ENCODE results near the gene TPSD1. TPM values are rescaled to one million over a fixed set of nuclear protein-coding genes. Genes with fewer than 3 reads are reported as not detected.

The TPSD1 gene
- total RNA-seq, 1 donor from 2014 or later: 0.51 TPM

DNA sequence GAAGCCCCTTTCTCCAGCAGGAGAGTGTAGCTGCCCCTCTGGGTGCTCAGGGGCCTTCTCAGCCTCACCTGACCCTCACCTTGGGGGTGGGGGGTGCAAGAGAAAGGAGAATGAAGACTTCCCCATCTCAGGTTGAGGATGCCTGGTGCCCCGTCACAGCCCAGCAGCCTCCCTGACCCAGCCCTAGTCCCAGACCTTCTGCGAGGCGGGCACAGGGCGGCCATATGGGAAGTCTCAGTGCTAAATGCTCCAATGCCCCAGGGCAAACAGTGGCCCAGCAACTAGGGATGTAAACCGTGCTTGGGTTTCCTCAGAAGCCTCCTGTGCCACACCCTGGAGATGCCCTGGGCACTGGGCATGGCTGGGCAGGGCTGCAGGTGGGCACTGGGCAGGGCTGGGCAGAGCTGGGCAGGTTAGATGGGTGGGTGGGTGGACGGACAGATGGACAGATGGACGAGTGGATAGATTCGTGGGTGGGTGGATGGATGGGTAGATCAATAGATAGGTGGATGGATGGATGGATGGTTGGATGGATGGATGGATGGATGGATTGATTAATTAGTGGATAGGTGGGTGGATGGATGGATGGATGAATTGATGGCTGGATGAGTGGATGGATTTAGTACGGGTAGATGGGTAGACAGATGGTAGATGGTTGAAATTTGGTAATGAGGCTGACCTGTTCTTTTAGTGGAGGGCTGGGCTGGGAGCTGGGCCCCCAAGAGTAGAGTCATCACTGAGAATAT is 16.8 kb downstream of the TPSD1 start:
- ATAC-seq (ENCODE audit: poor library complexity) (no peak), DNase-seq (no peak)
- intact Hi-C loops (cut with DNase I): no loop called here

DNA sequence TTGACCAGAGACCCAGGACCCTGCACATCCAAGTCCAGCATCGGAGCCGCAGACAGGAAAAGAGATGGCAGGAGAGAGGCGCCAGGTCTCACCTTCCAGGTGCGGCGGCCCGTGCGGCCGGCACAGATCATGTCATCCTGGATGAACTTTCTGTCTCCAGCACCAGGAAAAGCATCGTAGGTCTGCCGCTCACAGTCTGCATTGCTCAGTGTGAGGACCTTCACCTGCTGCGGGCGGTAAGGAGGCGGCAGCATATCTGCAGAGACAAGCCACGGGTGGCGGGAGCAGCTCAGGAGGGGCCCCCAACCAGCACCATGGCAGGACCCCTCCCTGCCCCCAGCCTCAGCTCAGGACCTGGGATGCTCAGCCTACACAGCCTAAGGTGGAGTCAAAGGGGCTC is 17.9 kb downstream of the TPSD1 start:
- ATAC-seq (ENCODE audit: poor library complexity): no peak
- no peak for DNase-seq
- intact Hi-C loops (cut with DNase I): no loop called here

DNA sequence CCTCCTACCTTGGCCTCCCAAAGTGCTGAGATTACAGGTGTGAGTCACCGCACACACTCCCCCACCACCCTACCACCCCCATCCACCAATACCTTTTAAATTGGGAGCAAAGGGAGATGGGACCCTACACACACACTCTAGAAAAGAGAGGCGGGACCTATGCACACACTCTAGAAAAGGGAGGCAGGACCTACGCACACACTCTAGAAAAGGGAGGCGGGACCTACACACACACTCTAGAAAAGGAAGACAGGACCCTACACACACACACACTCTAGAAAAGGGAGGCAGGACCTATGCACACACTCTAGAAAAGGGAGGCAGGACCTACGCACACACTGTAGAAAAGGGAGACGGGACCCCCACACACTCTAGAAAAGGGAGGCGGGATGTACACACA is 18.9 kb downstream of the TPSD1 start:
- no peak for ATAC-seq (ENCODE audit: poor library complexity)
- DNase-seq: no peak
- intact Hi-C loops (cut with DNase I): no loop called here

DNA sequence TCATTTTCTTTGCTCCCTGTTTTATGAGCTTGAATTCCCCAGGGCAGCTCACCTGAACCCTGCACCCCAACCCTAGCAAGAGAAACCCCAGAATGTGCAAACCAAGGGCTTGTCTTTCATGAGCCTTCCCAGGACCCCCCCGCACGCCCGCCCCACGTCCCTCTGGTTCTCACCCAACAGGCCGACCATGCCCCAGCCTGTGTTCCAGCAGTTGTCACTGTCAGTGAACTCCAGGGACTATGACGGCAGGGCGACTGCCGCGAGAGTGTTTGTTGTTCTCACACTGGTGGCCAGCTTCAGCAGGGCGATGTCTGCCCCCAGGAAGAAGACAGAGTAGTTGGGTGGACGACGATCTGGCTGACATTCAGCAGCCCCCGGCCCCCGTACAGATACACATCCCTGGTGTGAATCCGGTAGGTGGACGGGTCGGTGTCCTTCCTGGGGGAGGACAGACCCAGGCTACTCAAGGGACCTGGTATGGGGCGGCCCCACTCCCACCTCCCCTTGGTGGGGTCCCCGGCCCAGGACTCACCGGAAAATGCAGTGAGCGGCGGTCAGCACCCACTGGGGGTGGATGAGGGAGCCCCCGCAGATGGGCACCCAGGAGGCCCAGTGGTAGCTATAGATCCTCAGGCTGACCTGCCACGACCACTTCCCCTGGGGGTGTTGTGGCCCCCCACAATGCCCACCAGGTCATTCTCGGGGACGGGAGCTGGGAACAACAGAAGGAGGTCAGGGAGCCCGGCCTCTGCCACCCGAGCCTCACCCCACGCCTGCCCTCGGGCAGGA is 20.1 kb downstream of the TPSD1 start:
- ATAC-seq (ENCODE audit: poor library complexity): no peak
- DNase-seq: no peak
- intact Hi-C loops (cut with DNase I): no loop called here

DNA sequence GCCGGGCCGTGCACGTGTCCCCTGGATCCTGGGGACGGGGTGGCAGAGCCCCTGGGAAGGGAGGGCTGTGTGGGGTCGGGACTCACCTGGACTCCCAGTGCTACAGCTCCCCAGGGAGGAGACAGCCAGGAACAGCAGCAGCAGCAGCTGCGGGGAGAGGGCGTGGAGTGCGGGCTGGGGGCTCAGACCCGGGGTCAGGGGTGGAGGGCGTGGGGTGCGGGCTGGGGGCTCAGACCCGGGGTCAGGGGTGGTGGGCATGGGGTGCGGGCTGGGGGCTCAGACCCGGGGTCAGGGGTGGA is 20.7 kb downstream of the TPSD1 start:
- no peak for ATAC-seq (ENCODE audit: poor library complexity)
- intact Hi-C loops (cut with DNase I): no loop called here

DNA sequence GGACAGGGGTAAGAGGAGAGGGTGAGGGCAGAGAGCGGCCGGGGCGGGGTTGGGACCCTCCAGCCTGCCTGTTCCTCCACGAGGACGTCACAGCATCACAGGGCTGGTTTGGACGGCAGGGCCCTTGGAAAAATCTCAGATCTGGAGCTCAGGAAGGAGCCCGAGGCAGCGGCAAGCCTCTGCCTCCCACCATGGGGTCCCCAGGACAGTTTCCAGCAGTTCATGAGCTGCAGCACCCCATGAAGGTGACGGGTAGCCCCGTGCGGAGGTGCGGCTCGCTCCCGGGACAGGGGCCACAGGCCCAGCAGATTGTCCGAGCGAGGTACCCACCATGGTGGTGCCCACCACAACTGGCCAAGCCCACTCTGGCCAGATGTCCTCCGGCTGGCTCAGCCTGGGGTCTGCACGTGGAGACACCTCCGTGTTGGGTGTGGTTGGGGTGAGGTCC is 21.3 kb downstream of the TPSD1 start:
- ATAC-seq (ENCODE audit: poor library complexity) (no peak), DNase-seq (no peak)
- intact Hi-C loops (cut with DNase I): no loop called here

More for the DNA sequence above, 20.7 kb downstream of the TPSD1 start:
- no peak for DNase-seq

- DNase-seq (no peak), ATAC-seq (ENCODE audit: poor library complexity) (no peak)
- intact Hi-C loops (cut with DNase I): no loop called here
Measured at GRCh38 chr16:1277617-1278282, 21.9 kb downstream of the TPSD1 start.

- ATAC-seq (ENCODE audit: poor library complexity) (no peak), DNase-seq (no peak)
- intact Hi-C loops (cut with DNase I): no loop called here
Measured at GRCh38 chr16:1278477-1278876, 22.6 kb downstream of the TPSD1 start.

DNA sequence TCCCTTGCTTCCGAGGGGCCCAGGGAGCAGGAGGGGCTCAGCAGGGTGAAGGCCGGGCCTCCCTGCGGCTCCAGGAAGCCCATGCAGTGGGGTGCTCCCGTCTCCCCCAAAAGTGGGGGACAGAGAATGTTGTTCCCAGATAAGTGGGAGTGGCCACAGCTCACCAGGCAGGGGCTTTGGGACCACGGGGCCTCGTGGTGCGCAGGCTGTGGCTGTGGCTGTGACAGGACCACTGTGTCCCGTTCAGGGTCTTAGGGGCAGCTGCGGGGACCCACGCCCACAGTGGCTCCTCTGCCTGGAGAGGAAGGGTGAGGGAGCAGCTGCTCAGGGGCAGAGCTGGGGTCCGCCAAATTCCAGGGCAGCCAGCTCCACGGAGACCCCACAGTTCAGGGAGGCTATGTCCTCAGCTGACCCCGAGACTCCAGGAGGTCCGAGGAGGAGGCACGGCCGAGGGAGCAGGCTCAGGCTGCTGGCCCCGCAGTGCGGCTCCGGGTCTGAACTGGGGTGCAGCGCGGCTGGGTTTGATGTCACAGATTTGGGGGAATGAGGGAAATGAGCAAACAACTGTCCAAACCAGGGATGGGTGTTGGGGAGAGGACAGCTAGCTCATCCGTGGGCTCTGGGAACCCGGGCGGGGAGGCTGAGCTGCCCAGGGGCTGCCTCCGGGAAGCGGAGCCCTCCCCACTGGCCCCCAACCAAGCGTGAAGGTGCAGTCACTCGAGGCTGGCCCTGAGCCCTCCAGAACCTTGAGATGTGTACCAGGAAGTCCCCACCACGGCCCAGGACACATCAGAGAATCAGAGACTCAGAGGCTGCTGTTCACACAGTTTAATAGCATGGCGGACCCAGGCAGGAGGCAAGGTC is 23.4 kb downstream of the TPSD1 start:
- intact Hi-C loops (cut with DNase I): no loop called here
- no peak for ATAC-seq (ENCODE audit: poor library complexity)
- DNase-seq: no peak

DNA sequence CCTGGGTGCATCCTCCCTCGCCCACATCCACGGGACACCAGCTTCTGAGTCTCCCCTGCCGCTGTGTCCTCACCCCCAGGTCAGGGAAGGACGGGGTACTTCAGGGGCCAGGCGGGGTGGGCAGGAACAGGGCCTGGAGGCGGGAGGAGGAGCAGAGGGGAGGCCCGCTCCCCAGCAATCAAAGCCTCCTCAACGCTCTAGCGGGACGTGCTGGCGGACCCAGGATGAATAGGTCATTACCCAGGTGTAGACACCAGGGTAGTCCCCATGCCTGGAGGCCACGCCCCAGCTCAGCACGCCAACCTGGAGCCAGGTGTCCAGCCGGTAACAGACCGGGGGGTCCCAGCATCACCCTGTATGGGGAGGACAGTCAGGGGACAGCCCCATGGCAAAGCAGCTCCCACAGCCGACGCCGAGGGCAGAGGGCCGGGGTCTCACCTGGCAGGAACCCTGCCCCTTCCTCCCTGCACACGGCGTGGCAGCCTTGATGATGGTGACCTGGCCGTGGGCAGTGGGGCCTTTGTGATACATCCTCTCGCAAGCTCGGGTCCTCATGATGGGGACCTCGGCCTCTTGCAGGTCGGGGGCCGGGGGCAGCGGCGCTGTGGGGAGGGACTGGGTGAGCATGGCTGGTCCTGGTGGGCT is 24.2 kb downstream of the TPSD1 start:
- intact Hi-C loops (cut with DNase I): no loop called here
- ATAC-seq (ENCODE audit: poor library complexity): no peak
- no peak for DNase-seq

- DNase-seq (no peak), ATAC-seq (ENCODE audit: poor library complexity) (no peak)
- intact Hi-C loops (cut with DNase I): no loop called here
Measured at GRCh38 chr16:1280783-1281182, 24.9 kb downstream of the TPSD1 start.

DNA sequence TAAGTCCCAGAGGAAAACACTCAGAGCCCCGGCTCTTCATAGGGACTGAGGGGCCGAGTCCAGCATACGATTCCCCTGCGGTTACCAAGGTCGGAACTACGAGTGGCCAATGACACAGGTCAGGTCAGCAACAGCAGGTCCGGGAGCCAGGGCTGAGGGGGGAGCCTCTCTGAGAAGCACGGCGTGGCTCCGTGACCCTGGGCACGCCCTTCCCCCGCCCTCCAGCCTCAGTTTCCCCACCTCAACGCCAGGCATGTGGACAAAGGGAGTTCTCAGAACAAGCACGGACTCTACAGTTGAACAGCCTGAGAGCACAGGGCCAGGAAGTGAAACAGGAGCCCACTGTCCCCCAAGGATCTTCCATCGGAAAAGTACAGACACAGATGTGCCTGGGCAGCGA is 25.6 kb downstream of the TPSD1 start:
- ATAC-seq (ENCODE audit: poor library complexity): no peak
- DNase-seq: no peak
- intact Hi-C loops (cut with DNase I): no loop called here

- intact Hi-C loops (cut with DNase I): no loop called here
- no peak for DNase-seq
- ATAC-seq (ENCODE audit: poor library complexity): no peak
Measured at GRCh38 chr16:1282324-1282973, 26.6 kb downstream of the TPSD1 start.

- intact Hi-C loops (cut with DNase I): no loop called here
- ATAC-seq (ENCODE audit: poor library complexity) (no peak), DNase-seq (no peak)
Measured at GRCh38 chr16:1283296-1283695, 27.4 kb downstream of the TPSD1 start.

DNA sequence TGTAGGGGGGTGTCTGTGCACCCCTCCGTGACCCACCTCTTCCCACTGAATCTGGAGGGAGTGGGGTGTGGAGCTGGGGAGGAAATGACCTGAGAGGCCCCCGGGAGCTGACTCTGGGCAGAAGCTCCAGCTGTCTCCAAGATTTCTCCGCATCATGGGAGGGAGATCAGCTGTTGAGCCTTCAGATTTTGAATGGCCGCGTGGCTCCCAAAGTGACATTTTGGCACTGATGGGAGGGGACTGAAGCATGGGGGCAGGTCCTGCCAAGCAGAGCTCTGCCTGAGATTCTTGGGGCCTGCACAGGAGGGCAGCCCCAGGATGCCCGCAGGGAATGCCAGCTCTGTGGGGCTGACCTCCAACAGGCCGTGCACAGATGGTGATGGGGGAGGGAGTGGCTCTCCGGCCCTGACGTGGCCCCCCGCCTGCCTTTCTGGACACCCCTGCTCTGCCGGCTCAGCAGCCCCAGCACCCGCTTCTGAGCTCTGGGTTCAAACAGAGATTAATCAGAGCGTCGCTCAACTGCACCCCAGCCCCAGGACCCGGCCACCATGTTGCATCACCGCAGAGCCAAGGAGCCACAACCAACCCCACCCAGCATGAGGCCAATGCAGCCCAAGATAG is 28.2 kb downstream of the TPSD1 start:
- intact Hi-C loops (cut with DNase I): no loop called here
- no peak for ATAC-seq (ENCODE audit: poor library complexity)
- no peak for DNase-seq

DNA sequence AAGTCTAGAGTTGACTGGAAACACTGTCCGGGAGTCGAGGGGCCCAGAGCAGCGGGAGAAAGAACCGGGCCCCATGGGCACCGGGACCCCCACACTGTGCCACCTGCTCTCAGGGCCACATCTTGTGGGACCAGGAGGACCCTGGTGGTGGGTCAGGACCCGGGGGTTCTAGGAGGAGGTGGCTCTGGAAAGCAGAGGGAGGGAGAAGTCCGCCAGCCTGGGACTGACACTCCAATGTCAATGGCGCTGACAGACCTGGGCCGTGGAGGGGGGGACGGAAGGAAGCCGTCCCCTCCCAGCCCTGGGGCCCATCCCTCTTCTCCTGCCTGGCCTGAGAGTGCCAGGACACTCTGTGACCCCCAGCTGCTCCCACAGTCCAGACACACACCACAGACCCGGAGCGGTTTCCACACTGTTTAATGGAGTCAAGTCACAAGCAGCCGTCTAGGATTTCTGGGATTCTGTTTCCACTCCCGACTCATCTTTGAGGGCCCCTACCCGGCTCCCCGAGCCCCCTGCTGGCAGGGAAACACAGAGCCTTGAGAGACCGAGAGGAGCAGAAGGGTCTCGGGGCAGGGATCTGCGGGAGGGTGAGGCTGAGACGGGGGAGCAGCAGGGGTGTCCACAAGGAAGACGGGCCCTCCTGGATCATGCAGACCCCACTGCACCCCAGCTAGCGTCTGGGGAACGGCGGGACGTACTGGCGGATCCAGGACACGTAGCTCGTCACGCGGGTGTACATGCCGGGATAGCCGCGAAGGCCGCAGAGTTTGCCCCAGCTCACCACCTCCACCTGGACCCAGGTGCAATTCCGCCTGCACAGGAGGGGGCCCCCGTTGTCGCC is 30.0 kb downstream of the TPSD1 start:
- no peak for DNase-seq
- intact Hi-C loops (cut with DNase I): no loop called here
- ATAC-seq (ENCODE audit: poor library complexity): no peak

Data from Right ventricle myocardium superior (tissue), 1 donor.